ENCODE results near the gene DGKK.

DGKK gene

GRCh38 chrX:50436797-50437196, 33.8 kb downstream of the DGKK start:
- TF ChIP-seq CTCF (IDR thresholded peaks at IDR 0.05; ENCODE audit: insufficient read depth, low read length, missing control alignments), result no peak
- DNase-seq (ENCODE audit: low read depth, low spot score), result no peak
- CTCF ChIA-PET, result no interaction called here
- POLR2A ChIA-PET, result no interaction called here
- H3K4me3 ChIP-seq (ENCODE audit: low read depth, low read length), result no peak overlapping the region

- no peak for TF ChIP-seq CTCF (IDR thresholded peaks at IDR 0.05; ENCODE audit: insufficient read depth, low read length, missing control alignments)
- CTCF ChIA-PET, result no interaction called here
- POLR2A ChIA-PET, result no interaction called here
Measured at GRCh38 chrX:50432829-50433289, 37.8 kb downstream of the DGKK start.

GRCh38 chrX:50431623-50432022, 39.0 kb downstream of the DGKK start:
- no peak for DNase-seq (ENCODE audit: low read depth, low spot score)
- H3K4me3 ChIP-seq (ENCODE audit: low read depth, low read length), result no peak overlapping the region
- CTCF ChIA-PET, result no interaction called here
- no peak for TF ChIP-seq CTCF (IDR thresholded peaks at IDR 0.05; ENCODE audit: insufficient read depth, low read length, missing control alignments)
- POLR2A ChIA-PET, result no interaction called here

More at GRCh38 chrX:50432829-50433289, 37.8 kb downstream of the DGKK start:
- H3K4me3 ChIP-seq (ENCODE audit: low read depth, low read length), result no peak overlapping the region
- DNase-seq (ENCODE audit: low read depth, low spot score), result no peak

- ChIA-PET POLR2A (no interaction called here), CTCF (no interaction called here)
- TF ChIP-seq CTCF (IDR thresholded peaks at IDR 0.05; ENCODE audit: insufficient read depth, low read length, missing control alignments), result no peak
- no peak overlapping the region for H3K4me3 ChIP-seq (ENCODE audit: low read depth, low read length)
- DNase-seq (ENCODE audit: low read depth, low spot score), result no peak
Measured at GRCh38 chrX:50430917-50431575, 39.6 kb downstream of the DGKK start.

GRCh38 chrX:50428174-50428573, 42.5 kb downstream of the DGKK start:
- TF ChIP-seq CTCF (IDR thresholded peaks at IDR 0.05; ENCODE audit: insufficient read depth, low read length, missing control alignments), result no peak
- ChIA-PET POLR2A (no interaction called here), CTCF (no interaction called here)
- H3K4me3 ChIP-seq (ENCODE audit: low read depth, low read length), result no peak overlapping the region
- DNase-seq (ENCODE audit: low read depth, low spot score), result no peak

- ChIA-PET CTCF (no interaction called here), POLR2A (no interaction called here)
- no peak for DNase-seq (ENCODE audit: low read depth, low spot score)
- TF ChIP-seq CTCF (IDR thresholded peaks at IDR 0.05; ENCODE audit: insufficient read depth, low read length, missing control alignments), result no peak
- H3K4me3 ChIP-seq (ENCODE audit: low read depth, low read length), result no peak overlapping the region
Measured at GRCh38 chrX:50407976-50408375, 62.6 kb downstream of the DGKK start.
